ENCODE measurements around the gene KMT2A.
A peak's percentile ranks its signal among the peaks of the same experiment; 100 is the strongest.
"Not testable (repeated sequence)": the region's sequence is repeated elsewhere in the genome, so short reads cannot be mapped to it uniquely, and the experiment has no call there.

Gene KMT2A

DNA sequence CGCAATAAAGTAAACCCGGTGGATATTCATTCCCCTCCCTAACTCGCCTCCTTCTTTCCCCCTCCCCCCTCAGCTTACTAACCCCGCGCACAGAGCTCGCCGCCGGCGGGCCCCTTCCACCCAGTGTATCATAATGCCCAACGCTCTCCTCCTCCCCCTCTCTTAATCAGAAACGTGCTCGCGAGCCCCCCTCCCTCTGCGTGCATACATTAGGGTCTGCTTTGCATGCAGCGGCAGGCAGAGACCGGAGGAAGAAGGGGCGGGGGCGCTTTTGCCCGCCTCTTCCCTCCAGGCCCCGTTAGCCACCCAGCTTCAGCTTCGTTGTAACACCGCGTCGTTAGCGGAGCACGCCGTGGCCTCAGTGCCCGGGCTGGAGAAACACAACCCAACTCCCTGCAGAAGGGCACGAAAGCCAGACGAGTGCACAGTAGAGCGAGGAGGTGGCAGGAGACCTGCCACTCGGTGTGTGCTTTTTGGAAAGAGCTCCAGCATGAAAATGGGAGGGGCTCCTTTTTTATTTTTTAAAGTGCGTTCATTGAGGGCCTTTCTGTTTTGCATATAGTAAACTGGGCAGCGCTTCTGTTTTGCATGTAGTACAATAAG, 901 bp upstream of the KMT2A start:
- DNase-seq: peak in 1 of 2 donors; percentile 59

DNA sequence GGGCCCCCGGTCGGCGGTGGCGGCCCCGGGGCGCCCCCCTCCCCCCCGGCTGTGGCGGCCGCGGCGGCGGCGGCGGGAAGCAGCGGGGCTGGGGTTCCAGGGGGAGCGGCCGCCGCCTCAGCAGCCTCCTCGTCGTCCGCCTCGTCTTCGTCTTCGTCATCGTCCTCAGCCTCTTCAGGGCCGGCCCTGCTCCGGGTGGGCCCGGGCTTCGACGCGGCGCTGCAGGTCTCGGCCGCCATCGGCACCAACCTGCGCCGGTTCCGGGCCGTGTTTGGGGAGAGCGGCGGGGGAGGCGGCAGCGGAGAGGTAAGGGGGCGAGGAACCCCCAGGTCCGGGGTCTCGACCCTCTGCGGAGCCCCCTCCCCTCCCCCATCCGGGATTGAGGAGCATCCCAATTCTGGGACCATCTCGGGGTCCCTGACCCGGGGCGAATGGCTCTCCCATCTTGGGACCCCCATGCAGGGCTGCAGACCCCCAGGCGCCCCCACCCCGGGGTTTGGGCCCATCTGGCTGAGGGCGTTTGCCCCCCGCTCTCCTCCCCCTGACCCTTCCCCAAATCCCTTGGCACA, 431 bp downstream of the KMT2A start:
- DNase-seq: peak in 1 of 2 donors; percentile 36

DNA sequence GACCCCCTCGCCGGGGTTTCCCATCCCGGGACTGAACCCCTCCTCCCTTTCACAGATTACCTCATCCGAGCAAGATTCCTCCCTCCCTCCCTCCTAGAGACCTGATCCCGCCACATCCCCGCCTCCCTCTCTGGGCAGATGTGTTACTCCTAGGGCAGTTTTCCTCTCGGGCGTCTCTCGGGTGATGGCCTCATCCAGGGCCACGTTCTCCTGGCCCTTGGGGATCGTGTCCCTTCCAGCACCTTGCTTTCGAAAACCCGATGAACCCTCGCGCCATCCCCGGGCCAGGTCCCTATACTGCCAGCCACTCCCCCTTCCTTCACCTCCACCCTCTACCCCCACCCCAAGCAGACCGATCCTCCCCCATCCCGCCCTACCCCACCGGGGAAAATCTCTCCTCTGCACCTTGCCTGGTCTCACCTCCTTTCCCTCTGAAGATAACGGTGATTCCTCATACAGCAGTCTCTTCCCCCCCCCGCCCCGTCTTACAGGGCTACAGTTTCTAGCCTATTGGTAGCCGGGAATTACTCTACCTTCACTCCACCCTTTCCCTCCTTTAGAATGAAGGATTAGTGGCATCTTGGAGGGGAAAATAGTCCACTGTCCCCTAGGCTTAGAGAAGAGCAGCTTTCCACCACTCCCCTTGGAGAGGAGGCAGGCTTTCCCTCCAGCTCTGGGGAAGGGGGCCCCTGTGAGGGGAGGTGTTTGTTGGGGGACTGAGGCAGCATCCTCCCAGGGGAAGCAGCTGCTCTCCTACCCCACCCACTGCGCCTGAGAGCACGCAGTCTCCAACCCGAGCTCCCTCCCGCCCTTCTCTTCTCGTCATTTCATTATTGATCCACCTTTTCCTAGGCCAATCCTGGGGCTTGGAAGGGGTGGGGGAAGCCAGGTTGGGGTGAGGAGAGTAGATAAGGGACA, 1.2 kb downstream of the KMT2A start:
- DNase-seq: peak; percentile 41 to 64

DNA sequence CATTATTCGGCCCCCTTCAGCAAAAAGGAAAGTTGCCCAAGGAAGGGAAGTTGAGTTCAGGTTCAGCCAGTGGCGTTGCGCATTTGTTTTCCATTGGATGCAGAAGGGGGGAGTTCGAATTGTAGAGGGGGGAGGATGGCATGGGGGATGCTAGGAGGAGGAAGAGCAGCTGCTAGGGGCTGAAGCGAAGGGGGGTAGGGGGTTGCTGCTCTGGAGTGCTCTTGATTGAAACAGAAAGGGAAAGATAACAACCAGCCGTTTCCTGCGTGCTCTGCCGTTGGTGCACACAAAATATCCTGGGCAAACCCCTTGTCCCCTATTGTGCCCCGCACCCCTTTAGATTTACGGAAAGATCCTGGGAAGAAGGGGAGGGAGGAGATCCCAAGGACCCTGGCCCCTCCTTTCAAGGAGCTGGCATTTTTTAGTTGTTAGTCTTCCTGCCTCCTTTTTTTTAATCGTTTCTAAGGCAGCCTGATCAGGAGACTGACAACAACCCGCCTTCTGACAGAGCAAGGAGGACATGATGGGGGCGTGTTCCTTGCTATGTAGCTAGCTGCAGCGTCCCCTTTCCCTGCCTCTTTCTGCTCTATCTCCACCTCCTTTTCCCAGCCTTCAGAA, 2.1 kb downstream of the KMT2A start:
- DNase-seq: peak; percentile 42 to 69

DNA sequence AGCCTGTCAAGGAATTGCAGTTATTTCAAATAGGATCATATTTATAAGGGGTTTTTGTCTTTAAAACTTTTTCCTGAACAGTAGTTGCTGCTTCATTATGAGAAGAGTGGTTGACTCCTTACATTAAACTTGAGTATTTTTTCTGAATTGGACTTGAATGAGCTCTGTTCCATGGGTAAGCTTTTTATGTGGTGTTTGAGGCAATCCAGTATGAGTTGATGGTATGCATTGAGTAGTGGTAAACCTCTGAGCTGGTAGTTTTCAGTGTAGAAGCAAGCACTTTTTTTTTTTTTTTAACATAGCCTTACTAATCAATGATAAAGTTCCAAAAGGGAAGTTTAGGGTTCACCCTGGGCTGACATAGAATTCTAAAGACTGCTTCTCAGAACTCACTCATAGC, 3.4 kb downstream of the KMT2A start:
- DNase-seq: peak in 1 of 2 donors; percentile 32

DNA sequence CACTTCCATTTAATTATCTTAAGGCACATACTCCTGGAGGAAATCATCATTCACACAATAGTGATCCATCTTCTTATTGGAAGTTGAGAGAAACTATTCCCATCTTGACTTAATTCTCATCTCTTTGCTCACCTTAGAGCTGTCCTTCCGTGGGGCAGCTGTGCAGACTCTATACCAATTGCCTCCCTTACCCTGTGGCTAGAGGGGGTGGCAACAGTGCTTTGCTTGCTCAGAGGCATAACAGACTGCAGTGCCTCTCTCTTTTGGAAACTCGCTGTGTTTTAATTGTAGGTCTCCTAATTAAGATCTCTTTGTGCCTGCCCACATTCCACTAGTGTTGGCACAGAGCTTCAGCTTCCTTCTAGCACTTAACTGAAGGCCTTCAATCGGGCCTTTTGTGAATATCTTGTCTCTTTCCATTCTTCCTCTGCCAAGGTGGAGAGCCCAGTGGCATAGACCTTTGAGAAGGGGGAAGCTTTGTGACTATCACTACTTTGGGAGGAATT, 5.5 kb downstream of the KMT2A start:
- no peak for DNase-seq

DNA sequence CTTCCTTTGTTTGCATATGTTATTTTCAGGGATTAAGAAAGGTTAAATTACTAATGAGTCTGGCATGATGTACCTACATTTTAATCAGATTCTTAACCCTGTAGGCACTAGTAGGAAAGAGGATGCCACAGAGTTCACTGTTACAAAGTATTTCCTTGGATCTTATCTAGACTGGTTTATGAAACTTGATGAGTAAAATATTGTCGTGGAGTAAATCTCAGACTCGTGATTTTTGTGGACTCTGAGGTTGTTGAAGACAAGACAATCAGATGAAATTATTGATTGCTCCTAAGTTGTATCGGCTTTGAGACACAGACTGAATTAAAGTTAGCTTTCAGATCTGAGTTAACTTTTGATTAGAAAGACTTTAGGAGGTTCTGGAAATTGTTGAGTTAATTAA, 6.0 kb downstream of the KMT2A start:
- no peak for DNase-seq

DNA sequence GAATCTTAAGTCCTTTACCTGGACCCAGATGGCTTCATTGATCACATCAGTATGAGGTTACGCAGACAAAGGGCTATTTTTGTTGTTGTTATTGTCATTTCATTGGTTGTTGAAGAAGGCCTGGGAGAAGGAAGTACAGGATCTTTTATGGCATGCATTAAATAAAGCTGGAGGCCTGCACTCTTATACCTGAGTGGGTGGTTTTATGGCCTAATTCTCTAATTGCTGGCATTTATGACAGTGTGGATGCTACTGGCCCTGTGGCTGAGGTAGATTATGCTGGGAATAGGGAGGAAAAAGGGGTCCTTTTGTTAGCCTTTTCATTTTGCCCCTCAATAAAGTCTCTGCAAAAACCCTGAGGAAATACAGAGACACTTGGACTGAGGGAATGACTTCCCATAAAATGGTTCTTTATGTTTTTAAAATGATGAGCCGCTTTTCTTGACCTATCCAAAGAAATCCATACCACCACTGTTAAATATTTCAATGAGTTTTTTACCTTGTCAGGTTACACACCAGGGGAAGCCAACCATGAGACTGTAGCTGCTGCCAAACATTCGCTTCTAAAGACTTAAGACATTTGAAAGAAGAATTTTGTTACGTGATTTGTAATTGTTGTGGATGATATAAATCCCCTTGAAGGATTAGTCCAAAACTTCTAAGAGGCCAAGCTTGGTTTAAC, 6.8 kb downstream of the KMT2A start:
- DNase-seq: no peak

DNA sequence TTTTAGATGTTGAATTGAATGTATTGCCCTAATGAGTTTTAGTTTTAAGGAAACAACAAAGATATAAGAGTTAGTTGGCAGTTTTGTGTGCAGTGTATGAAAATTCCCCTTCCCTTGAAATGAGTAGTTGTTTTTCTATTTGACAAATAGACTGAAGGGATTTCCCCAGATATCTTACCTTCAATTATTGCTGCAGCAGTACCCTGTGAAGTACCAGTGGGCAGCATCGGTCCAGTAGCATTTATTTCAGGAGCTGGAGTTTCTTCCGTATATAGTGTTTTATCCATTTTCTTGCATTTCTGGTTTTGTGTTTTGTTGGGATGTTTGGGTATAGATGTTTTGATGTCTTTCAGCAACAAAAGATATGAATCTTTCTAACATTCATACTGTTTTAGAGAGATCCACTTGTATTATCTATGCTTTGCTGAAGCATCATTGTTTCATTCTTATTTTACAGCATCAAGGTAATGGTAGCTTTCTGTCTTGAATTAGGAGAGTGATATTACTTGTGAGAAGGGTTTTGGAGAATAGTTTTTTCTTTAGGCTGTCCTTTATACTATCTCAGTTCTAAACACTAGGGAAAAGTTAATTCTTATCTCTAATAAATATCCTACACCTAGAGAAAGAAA, 7.4 kb downstream of the KMT2A start:
- DNase-seq: peak in 1 of 2 donors; percentile 33

DNA sequence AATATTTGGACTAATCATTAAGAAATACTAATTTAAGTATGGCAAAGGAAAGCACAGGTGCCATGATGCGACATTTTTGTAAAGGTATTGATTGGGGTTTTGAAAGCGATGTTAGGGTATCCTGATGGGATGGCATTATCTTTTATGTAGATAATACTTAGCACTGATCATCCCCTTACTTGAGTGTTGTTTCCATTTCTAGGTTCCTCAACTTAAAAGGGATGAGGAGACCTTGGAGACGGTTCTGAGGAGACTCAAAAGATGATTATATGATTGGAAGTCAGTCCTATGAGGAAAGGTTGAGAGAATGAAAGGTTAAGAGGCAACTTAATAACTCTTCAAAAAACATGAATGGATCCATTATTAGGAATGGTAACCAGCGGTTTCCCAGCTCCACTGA, 11.1 kb downstream of the KMT2A start:
- no peak for DNase-seq

DNA sequence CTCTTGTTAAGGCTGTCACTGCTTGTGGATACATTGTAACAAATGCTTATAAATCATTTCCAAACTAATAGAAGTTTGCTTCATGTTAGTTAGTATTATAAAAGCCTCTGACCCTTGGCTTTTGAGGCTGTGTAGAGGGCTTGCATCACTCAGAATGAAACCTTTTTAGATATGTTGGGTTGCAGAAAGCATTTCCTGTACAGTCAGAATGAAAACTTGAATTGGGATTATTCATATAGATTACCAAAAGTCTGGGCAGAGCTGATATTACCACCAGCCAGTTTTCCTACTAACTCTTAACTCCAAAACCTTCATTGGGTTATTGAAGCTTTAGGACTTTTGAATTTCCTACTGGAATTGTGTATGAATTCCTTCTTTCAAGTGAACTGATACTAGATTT, 12.0 kb downstream of the KMT2A start:
- no peak for DNase-seq

DNA sequence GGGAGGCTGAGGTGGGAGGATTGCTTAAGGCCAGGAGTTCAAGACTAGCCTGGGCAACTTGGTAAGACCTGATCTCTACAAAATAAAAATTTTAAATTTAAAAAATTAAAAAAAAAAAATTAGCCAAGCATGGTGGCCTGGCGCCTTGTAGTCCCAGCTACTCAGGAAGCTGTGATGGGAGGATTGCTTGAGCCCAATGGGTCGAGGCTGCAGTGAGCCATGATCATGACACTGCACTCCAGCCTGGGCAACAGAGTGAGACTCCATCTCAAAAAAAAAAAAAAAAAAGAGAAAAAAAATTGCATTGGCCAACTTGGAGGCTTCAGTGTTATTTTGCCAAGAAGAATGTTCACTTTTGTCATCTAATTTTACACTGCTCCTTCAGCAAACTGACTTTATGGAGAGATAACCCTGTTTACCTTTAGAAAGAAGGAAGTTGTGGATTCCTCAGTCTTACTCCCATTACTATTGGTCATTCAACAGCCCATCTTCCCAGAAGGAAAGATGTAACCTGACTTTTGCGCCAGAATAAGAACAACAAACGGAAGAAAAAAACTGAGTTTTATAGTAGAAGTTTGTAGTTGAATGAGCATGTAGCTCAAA, 13.1 kb downstream of the KMT2A start:
- DNase-seq: no peak

DNA sequence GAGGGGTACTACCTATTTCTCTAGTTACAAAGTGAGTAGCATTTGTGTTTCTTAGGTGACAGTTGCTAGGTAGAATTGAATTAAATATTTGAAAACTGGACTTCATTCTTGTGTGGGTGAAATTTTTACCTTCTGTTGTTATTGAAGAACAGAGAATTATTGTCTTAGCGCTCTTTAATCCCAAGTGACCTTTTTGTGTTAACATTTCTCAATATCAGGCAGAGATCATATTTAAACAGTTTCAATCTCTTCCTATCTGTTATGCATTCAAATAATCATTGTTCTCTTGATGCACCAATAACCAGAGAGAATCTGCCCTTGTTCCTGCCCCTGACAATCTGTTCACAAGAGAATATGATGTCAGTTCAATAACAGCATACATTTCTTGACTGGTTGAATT, 14.2 kb downstream of the KMT2A start:
- no peak for DNase-seq

DNA sequence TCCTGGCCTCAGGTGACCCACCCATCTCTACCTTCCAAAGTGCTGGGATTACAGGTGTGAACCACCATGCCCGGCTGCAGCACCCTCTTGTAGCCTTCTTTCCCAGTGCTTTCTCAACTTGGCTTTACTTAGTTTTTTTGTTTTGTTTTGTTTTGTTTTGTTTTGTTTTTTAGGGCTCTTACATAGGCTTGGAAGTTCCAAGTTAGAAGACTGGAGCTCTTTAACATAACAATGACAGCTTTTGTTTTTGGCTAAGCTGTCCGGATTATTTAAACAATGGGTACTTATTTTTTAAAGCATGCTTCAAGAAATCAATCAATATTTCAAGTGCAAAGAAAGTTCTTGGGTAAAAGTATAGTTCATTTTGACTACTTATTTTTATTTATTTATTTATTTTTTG, 25.9 kb downstream of the KMT2A start:
- DNase-seq: no peak

DNA sequence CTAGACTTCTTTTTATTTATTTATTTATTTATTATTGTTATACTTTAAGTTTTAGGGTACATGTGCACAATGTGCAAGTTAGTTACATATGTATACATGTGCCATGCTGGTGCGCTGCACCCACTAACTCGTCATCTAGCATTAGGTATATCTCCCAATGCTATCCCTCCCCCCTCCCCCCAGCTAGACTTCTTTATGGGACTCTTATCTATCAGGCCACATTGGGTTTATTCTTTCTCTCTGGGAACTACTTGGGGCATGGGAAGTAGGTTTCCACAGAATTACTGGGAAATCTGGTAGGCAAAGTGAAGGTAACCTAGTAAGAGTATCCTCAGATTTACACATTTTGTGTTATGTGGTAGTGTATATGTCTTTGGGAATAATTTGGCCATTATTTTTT, 32.7 kb downstream of the KMT2A start:
- not testable (repeated sequence) for DNase-seq

DNA sequence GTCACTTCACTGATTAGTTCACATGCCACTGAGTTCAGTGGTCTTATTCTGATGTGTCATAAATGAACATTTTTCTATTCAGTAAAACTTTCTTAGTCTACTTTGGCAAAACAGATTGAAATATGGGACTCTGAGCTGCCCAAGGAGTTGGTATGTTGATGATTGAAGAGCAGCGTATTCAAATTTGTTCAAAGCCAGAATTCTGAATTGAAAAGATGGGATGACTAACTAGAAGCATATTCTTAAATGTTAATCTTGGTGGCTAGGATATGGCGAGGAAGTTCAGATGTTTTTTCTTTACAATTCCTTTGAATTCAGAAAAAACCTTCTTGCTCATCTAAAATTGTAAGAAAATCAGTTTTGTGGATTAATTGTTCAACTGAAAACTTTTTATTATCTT, 34.7 kb downstream of the KMT2A start:
- DNase-seq: no peak

DNA sequence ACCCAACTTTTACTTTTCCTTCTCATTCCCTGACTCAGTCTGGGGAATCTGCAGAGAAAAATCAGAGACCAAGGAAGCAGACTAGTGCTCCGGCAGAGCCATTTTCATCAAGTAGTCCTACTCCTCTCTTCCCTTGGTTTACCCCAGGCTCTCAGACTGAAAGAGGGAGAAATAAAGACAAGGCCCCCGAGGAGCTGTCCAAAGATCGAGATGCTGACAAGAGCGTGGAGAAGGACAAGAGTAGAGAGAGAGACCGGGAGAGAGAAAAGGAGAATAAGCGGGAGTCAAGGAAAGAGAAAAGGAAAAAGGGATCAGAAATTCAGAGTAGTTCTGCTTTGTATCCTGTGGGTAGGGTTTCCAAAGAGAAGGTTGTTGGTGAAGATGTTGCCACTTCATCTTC, 37.2 kb downstream of the KMT2A start:
- DNase-seq: no peak

DNA sequence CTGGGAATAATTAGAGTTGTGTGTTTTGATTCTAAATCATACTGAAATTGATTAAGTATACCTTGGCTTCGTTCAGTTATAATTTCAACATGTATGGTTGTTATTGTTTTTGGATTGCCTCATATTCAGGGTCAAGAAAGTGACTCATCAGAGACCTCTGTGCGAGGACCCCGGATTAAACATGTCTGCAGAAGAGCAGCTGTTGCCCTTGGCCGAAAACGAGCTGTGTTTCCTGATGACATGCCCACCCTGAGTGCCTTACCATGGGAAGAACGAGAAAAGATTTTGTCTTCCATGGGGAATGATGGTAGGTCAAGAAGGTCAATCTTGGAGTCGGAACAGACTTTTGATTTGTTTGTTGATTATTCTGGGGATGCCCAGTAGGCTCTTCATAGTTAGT, 40.4 kb downstream of the KMT2A start:
- no peak for DNase-seq

DNA sequence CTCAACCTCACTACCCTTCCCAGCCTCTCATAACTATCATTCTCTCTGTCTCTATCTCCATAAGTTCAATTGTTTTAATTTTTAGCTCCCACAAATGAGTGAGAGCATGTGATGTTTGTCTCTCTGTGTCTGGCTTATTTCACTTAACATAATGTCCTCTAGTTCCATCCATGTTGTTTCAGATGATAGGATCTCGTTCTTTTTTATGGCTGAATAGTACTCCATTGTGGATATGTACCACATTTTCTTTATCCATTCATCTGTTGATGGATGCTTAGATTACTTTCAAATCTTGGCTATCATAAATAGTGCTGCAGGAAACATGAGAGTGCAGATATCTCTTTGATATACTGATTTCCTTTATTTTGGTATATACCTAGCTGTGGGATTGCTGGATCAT, 44.9 kb downstream of the KMT2A start:
- not testable (repeated sequence) for DNase-seq

DNA sequence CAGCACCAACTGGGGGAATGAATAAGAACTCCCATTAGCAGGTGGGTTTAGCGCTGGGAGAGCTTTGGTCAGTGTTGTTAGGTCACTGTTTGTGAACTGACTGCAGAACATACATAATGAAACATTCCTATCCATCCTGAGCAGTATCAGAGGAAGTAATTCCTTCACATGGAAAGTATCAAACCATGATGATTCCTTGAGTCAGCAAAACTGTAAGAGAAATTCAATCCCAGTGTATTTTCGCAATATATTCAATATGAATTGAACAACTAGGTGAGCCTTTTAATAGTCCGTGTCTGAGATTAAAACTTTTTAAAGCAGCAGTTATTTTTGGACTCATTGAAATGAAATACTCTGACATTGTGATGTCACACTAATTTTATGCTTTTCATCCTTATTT, 48.1 kb downstream of the KMT2A start:
- DNase-seq: no peak

DNA sequence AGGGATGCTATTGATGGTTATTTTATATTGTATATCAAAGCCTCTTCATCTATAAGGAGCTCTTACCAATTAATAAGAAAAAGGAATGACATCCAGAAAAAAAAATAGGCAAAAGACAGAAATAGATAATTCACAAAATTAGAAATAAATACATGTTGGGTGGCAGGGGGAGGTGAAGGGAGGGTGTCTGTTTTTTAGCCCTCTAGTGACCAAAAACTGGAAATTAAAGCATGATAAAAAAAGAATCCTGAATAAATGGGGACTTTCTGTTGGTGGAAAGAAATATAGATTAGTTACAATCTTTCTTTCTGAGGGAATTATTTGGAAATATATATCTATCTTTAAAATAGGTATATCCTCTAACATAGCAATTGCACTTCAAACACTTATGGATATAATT, 49.0 kb downstream of the KMT2A start:
- no peak for DNase-seq

Data from CD4-positive, alpha-beta T cell treated with Interleukin-4 for 1 hour (primary cell).